PC-9 (cell line): Measurements from ENCODE around the gene CRY2. TPM values are rescaled to one million over a fixed set of nuclear protein-coding genes. Genes with fewer than 3 reads are reported as not detected.

ENCODE experiments used
- BruUV-seq: library from RNA; stranded (reverse); fragments of 400-500 nt; replicated peaks from 2 replicates; lab custom pipeline; 2021; lab: Mats Ljungman, UMichigan
- CTCF ChIA-PET: fragments of 300-600 bp; sonication (Branson Sonifier 250); formaldehyde crosslinking; loops from one replicate; lab custom pipeline; 2022; ENCODE audit warnings: antibody characterized with exemption; lab: Charles Lee
- POLR2A ChIA-PET: fragments of 300-600 bp; sonication (Branson Sonifier 250); formaldehyde crosslinking; loops from one replicate; lab custom pipeline; 2022; ENCODE audit warnings: antibody characterized with exemption; ENCODE audit not compliant: unreplicated experiment; lab: Charles Lee
- DNase-seq, 2 experiments: peaks; one replicate each; pipeline versions ENCODE4 v3.0.0 to v3.0.0-alpha.2; 2015 to 2022; ENCODE audit warnings: mixed read lengths in 1 of 2
- H2AFZ ChIP-seq: fragments of 200-600 bp; sonication (generic); 2 replicates; pipeline ENCODE4 v1.8.1; 2017; ENCODE audit warnings: antibody characterized with exemption
- H3F3A ChIP-seq: fragments of 200-600 bp; sonication (generic); 2 replicates; pipeline ENCODE4 v1.8.1; 2017; ENCODE audit warnings: antibody characterized with exemption, mild to moderate bottlenecking, low read depth; ENCODE audit not compliant: insufficient read depth
- H3K27ac ChIP-seq: fragments of 200-600 bp; sonication (generic); 2 replicates; pipeline ENCODE4 v1.6.1; 2016; ENCODE audit warnings: mixed run types
- H3K27me3 ChIP-seq: fragments of 200-600 bp; sonication (generic); 2 replicates; pipeline ENCODE4 v1.6.1; 2016; ENCODE audit warnings: low read depth, mixed run types; ENCODE audit not compliant: insufficient read depth
- H3K36me3 ChIP-seq: fragments of 200-600 bp; sonication (generic); 2 replicates; pipeline ENCODE4 v1.6.1; 2016; ENCODE audit warnings: low read depth, mixed run types
- H3K4me1 ChIP-seq: fragments of 200-600 bp; sonication (generic); replicated peaks from 2 replicates; pipeline ENCODE4 v1.6.1; 2016; ENCODE audit warnings: mixed run types; ENCODE audit not compliant: insufficient read depth
- H3K4me2 ChIP-seq: fragments of 200-600 bp; sonication (generic); 2 replicates; pipeline ENCODE4 v1.6.1; 2017; ENCODE audit warnings: mixed run types
- H3K4me3 ChIP-seq: fragments of 200-600 bp; sonication (generic); 2 replicates; pipeline ENCODE4 v1.6.1; 2016; ENCODE audit warnings: mixed run types
- H3K79me2 ChIP-seq: fragments of 200-600 bp; sonication (generic); 2 replicates; pipeline ENCODE4 v1.6.1; 2017; ENCODE audit warnings: low read depth, mixed run types
- H3K9me2 ChIP-seq: fragments of 200-600 bp; sonication (generic); 2 replicates; pipeline ENCODE4 v1.8.1; 2017; ENCODE audit warnings: mild to moderate bottlenecking; ENCODE audit not compliant: insufficient read depth
- H3K9me3 ChIP-seq: fragments of 200-600 bp; sonication (generic); 2 replicates; pipeline ENCODE4 v1.8.1; 2016; ENCODE audit warnings: low read depth; ENCODE audit not compliant: insufficient read depth
- H4K20me1 ChIP-seq: fragments of 200-600 bp; sonication (generic); 2 replicates; pipeline ENCODE4 v1.8.1; 2017; ENCODE audit not compliant: insufficient read depth
- CTCF ChIP-seq: fragments of 200-600 bp; sonication (generic); conservative IDR thresholded peaks from 2 replicates; pipeline ENCODE4 v1.6.1; 2017; ENCODE audit warnings: mixed run types, antibody characterized with exemption, mild to moderate bottlenecking, moderate library complexity
- EZH2 ChIP-seq: fragments of 200-600 bp; sonication (generic); IDR thresholded peaks from 2 replicates; pipeline ENCODE4 v1.8.0; 2017; ENCODE audit warnings: antibody characterized with exemption, low read depth
- intact Hi-C: fragments of 100-400 bp; cut with micrococcal nuclease; formaldehyde crosslinking; loops from one replicate; pipeline ENCODE4 v1.10.0; 2022; ENCODE audit not compliant: unreplicated experiment
- total RNA-seq: library from RNA; stranded (reverse); gene quantifications from 2 replicates; pipeline ENCODE4 v1.2.3, GENCODE V29; 2021

CRY2 gene
- total RNA-seq, 1 experiment from 2014 or later: 17.5 TPM

- intact Hi-C loops: no loop called here
- Histone ChIP-seq H3K4me3 (peak overlapping the region; percentile 72), H3F3A (peaks cover 26% of the 10 kb centered on the region; the same call in 1 of the 2 replicates), H3K27ac (no peak overlapping the region), H3K9me2 (no peaks in the 10 kb centered on the region), H3K27me3 (no peaks in the 10 kb centered on the region), H3K36me3 (no peaks in the 10 kb centered on the region), H3K9me3 (no peaks in the 10 kb centered on the region), H2AFZ (peak overlapping the region; percentile 85), H3K4me2 (peak overlapping the region; percentile 89), H3K4me1 (peaks cover 2% of the 10 kb centered on the region; the same call in 1 of the 2 replicates), H3K79me2 (peaks cover 8% of the 10 kb centered on the region), H4K20me1 (no peaks in the 10 kb centered on the region)
- DNase-seq: peak; percentile 59 to 74
- CTCF ChIA-PET: interaction anchor here (0.6 kb wide), 1 partner anchor 20 kb away, joined by 4 read pairs; no protein-coding TSS in a partner anchor
- BruUV-seq: no TSS peak
- POLR2A ChIA-PET: interaction anchor here (0.6 kb wide), 1 partner anchor 238 kb away, joined by 4 read pairs; no protein-coding TSS in a partner anchor
- TF ChIP-seq CTCF (no peak), EZH2 (no peak)
These were observed 74.5 kb downstream of the CRY2 start for GRCh38 chr11:45921561-45922424.

- H3K4me3 ChIP-seq: peak within 1 kb of the TSS; percentile 72
- no peaks in the 10 kb centered on the region for H3K27me3 ChIP-seq
- no peak within 1 kb of the TSS for H3K27ac ChIP-seq
- intact Hi-C loops: no loop called here
- DNase-seq: peak in 1 of 2 experiments; percentile 75
- no peaks in the 10 kb centered on the region for H3K9me2 ChIP-seq
- H4K20me1 ChIP-seq: no peaks in the 10 kb centered on the region
- H3K9me3 ChIP-seq: no peaks in the 10 kb centered on the region
- H2AFZ ChIP-seq: peak within 1 kb of the TSS; percentile 85
- H3F3A ChIP-seq: peaks cover 24% of the 10 kb centered on the region; the same call in 1 of the 2 replicates
- no peaks in the 10 kb centered on the region for H3K36me3 ChIP-seq
- ChIA-PET POLR2A (interaction anchor here (0.6 kb wide), 1 partner anchor 238 kb away, joined by 4 read pairs; no protein-coding TSS in a partner anchor), CTCF (no interaction called here)
- H3K79me2 ChIP-seq: peaks cover under 1% of the 10 kb centered on the region; the same call in 1 of the 2 replicates
- TF ChIP-seq EZH2: no peak
- no peak for TF ChIP-seq CTCF
- no peaks in the 10 kb centered on the region for H3K4me1 ChIP-seq
- BruUV-seq: no TSS peak
- peak within 1 kb of the TSS; percentile 89 for H3K4me2 ChIP-seq
These were observed 75.3 kb downstream of the CRY2 start, which contains the start of gene LARGE2 for GRCh38 chr11:45922425-45923082. TSS of gene LARGE2 (plus strand) at chr11:45922656. CDS start at chr11:45922883, 227 bp downstream.
